Mesenchymal stem cell (in vitro differentiated cells and primary cell): Measurements from ENCODE around the gene JAKMIP1.

Experiments used
- DNase-seq: peaks from one replicate; pipeline ENCODE4 v3.0.0-alpha.2; 2013
- H2AFZ ChIP-seq: one replicate; pipeline ENCODE4 v1.6.1; 2013; ENCODE audit warnings: low read depth, mild to moderate bottlenecking, control low read depth, inconsistent platforms, low read length, moderate library complexity
- H2AK5ac ChIP-seq: 2 replicates; pipeline ENCODE4 v1.6.1; 2013; ENCODE audit warnings: low read length, moderate library complexity, mild to moderate bottlenecking, inconsistent platforms; ENCODE audit not compliant: severe bottlenecking
- H2BK120ac ChIP-seq: one replicate; pipeline ENCODE4 v1.6.1; 2013; ENCODE audit warnings: low read depth, mild to moderate bottlenecking, inconsistent platforms, low read length, moderate library complexity
- H2BK12ac ChIP-seq, 2 experiments: one replicate each; pipeline ENCODE4 v1.6.1; 2013; ENCODE audit warnings: inconsistent platforms in 2 of 2, low read length in 2 of 2, mild to moderate bottlenecking in 2 of 2, moderate library complexity in 2 of 2, control low read depth in 1 of 2
- H2BK15ac ChIP-seq: one replicate; pipeline ENCODE4 v1.6.1; 2013; ENCODE audit warnings: mild to moderate bottlenecking, low read depth, inconsistent platforms; ENCODE audit not compliant: poor library complexity, severe bottlenecking
- H2BK5ac ChIP-seq: 2 replicates; pipeline ENCODE4 v1.6.1; 2013; ENCODE audit warnings: low read depth, mild to moderate bottlenecking, low read length, control low read depth, inconsistent platforms; ENCODE audit not compliant: poor library complexity, severe bottlenecking
- H3K14ac ChIP-seq, 2 experiments: one replicate each; pipeline ENCODE4 v1.6.1; 2013; ENCODE audit warnings: inconsistent platforms in 2 of 2, low read length in 2 of 2, control low read depth in 1 of 2, mild to moderate bottlenecking in 1 of 2, moderate library complexity in 1 of 2
- H3K18ac ChIP-seq, 2 experiments: one replicate each; pipeline ENCODE4 v1.6.1; 2013; ENCODE audit warnings: inconsistent platforms in 2 of 2, low read length in 2 of 2, control low read depth in 1 of 2, low read depth in 1 of 2, mild to moderate bottlenecking in 1 of 2
- H3K23ac ChIP-seq, 2 experiments: one replicate each; pipeline ENCODE4 v1.6.1; 2013; ENCODE audit warnings: inconsistent platforms in 2 of 2, low read length in 2 of 2, mild to moderate bottlenecking in 2 of 2, moderate library complexity in 2 of 2, control low read depth in 1 of 2
- H3K27ac ChIP-seq: 2 replicates; pipeline ENCODE4 v1.5.1; 2013; ENCODE audit warnings: mild to moderate bottlenecking, moderate library complexity, low read length, control low read depth, inconsistent platforms; ENCODE audit not compliant: poor library complexity, severe bottlenecking
- H3K27me3 ChIP-seq, 2 experiments: 2 replicates each; pipeline versions ENCODE4 v1.6.1 to v1.7.0; 2013; ENCODE audit warnings: low read length in 2 of 2, mild to moderate bottlenecking in 2 of 2, moderate library complexity in 2 of 2, control low read depth in 1 of 2, inconsistent platforms in 1 of 2; ENCODE audit not compliant: control insufficient read depth in 1 of 2, insufficient read depth in 1 of 2
- H3K36me3 ChIP-seq, 2 experiments: 2 replicates each; pipeline versions ENCODE4 v1.6.1 to v1.7.0; 2013; ENCODE audit warnings: low read length in 2 of 2, control low read depth in 1 of 2, inconsistent platforms in 1 of 2, low read depth in 1 of 2, mild to moderate bottlenecking in 1 of 2; ENCODE audit not compliant: insufficient read depth in 2 of 2, control insufficient read depth in 1 of 2
- H3K4ac ChIP-seq, 2 experiments: one replicate each; pipeline ENCODE4 v1.6.1; 2013; ENCODE audit warnings: inconsistent platforms in 2 of 2, low read length in 2 of 2, mild to moderate bottlenecking in 2 of 2, moderate library complexity in 2 of 2, control low read depth in 1 of 2, low read depth in 1 of 2
- H3K4me1 ChIP-seq: 2 replicates; pipeline ENCODE4 v1.6.1; 2013; ENCODE audit warnings: low read depth, low read length, control low read depth; ENCODE audit not compliant: control insufficient read depth, insufficient read depth
- H3K4me2 ChIP-seq: 2 replicates; pipeline ENCODE4 v1.6.1; 2013; ENCODE audit warnings: low read length, mild to moderate bottlenecking, inconsistent platforms; ENCODE audit not compliant: poor library complexity, severe bottlenecking
- H3K4me3 ChIP-seq, 2 experiments: 2 replicates each; pipeline versions ENCODE4 v1.5.1 to v1.7.0; 2013; ENCODE audit warnings: low read length in 2 of 2, mild to moderate bottlenecking in 2 of 2, control low read depth in 1 of 2, low read depth in 1 of 2; ENCODE audit not compliant: insufficient read depth in 1 of 2
- H3K79me1 ChIP-seq: replicated peaks from 2 replicates; pipeline ENCODE4 v1.6.1; 2013; ENCODE audit warnings: mild to moderate bottlenecking, control low read depth, low read length, inconsistent platforms; ENCODE audit not compliant: poor library complexity, severe bottlenecking
- H3K9ac ChIP-seq: 2 replicates; pipeline ENCODE4 v1.7.0; 2013; ENCODE audit warnings: mild to moderate bottlenecking, low read length, moderate library complexity
- H3K9me3 ChIP-seq: 2 replicates; pipeline ENCODE4 v1.7.0; 2013; ENCODE audit warnings: mild to moderate bottlenecking, low read length; ENCODE audit not compliant: control insufficient read depth
- H4K8ac ChIP-seq: one replicate; pipeline ENCODE4 v1.6.1; 2013; ENCODE audit warnings: inconsistent platforms, mild to moderate bottlenecking, low read length, moderate library complexity
- H4K91ac ChIP-seq: one replicate; pipeline ENCODE4 v1.6.1; 2013; ENCODE audit warnings: mild to moderate bottlenecking, low read length, inconsistent platforms
- WGBS: methylation state at CpG from one replicate; pipeline ENCODE4 v1.1.7; 2013; ENCODE audit warnings: mixed read lengths; 5-methylcytosine and 5-hydroxymethylcytosine counted together

The JAKMIP1 gene

DNA sequence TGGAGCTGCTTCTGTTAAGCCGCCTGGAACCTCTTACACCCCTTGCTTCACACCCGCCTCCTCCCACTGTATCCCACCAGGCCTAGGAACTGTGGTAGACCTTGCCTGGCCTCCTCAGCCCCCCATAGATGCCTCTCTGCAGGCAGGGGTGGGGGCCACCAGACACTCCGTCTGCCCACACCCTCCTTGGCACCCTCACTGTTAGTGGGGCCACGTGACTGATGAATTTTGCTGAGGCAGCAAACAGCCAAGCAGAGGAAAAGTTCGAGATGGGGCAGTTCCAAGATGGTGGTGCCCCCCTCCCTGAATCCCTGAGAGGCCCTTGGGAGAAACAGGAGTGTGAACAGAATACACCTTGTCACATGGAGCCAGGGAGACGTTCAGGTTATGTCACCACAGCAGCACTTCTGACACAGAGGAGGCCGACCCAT, 141.0 kb downstream of the JAKMIP1 start:
- Histone ChIP-seq H2AFZ (no peak overlapping the region), H4K8ac (no peak overlapping the region), H3K27me3 (no peaks in the 10 kb centered on the region), H3K18ac (no peak overlapping the region), H3K4me2 (no peak overlapping the region), H2BK5ac (no peak overlapping the region), H3K4ac (no peak overlapping the region), H2AK5ac (no peak overlapping the region), H3K14ac (no peak overlapping the region), H3K36me3 (no peaks in the 10 kb centered on the region), H2BK15ac (no peak overlapping the region), H2BK120ac (no peak overlapping the region), H3K27ac (no peak overlapping the region), H3K23ac (no peak overlapping the region), H4K91ac (no peak overlapping the region), H3K79me1 (no peaks in the 10 kb centered on the region), H2BK12ac (no peak overlapping the region), H3K4me1 (no peaks in the 10 kb centered on the region), H3K9me3 (peaks cover 37% of the 10 kb centered on the region), H3K4me3 (no peak overlapping the region), H3K9ac (no peak overlapping the region)
- DNase-seq = no peak
- WGBS = 75% methylated on average over 7 of the region's 7 CpGs

DNA sequence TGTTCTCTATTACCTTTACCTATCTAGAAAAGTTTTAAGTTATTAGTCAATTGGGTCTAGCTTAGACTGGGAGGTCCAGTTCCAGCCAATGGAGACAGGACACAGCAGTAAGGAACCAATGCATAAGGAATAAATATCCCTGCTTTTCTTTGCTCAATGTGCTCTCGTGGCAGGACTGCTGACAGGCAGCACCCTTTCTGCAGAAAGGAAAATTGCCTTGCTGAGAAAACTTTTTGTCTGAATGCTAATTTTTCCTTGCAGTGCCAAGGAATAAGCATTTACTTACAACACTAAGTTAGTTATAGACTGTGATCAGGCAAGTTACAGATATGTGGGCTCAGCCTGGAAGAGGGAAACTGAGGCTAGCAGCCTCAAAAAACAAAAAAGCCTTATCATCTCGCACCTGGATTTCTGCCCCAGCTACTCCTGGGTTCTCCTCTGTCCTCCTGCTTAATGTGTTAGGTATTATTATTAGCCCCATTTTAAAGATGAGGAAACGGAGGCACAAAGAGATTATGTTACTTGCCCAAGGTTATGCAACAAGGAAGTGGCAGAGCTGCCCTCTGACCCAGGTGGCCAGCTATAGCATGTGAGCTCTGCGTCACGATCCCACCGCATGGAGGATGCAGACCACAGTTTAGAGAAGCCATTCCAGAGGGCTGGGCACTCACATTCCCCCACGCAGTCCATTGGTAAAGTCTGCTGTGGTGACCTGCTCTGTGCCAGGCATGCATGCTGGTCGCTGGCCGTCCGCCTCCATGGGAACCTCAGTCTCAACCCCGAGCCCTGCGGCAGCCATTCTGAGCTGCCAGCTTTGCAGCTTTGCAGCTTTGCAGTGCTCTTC, 141.6 kb downstream of the JAKMIP1 start:
- Histone ChIP-seq H2BK120ac (no peak overlapping the region), H3K27ac (no peak overlapping the region), H3K4ac (no peak overlapping the region), H2BK5ac (no peak overlapping the region), H3K4me1 (no peaks in the 10 kb centered on the region), H3K18ac (no peak overlapping the region), H4K91ac (no peak overlapping the region), H3K79me1 (no peaks in the 10 kb centered on the region), H3K9ac (no peak overlapping the region), H3K27me3 (no peaks in the 10 kb centered on the region), H3K36me3 (no peaks in the 10 kb centered on the region), H3K23ac (no peak overlapping the region), H3K14ac (no peak overlapping the region), H3K9me3 (peaks cover 37% of the 10 kb centered on the region), H3K4me3 (no peak overlapping the region), H3K4me2 (no peak overlapping the region), H2BK15ac (no peak overlapping the region), H2AK5ac (no peak overlapping the region), H2AFZ (no peak overlapping the region), H2BK12ac (no peak overlapping the region), H4K8ac (no peak overlapping the region)
- DNase-seq = no peak
- 91% methylated on average over 11 of the region's 12 CpGs for WGBS

DNA sequence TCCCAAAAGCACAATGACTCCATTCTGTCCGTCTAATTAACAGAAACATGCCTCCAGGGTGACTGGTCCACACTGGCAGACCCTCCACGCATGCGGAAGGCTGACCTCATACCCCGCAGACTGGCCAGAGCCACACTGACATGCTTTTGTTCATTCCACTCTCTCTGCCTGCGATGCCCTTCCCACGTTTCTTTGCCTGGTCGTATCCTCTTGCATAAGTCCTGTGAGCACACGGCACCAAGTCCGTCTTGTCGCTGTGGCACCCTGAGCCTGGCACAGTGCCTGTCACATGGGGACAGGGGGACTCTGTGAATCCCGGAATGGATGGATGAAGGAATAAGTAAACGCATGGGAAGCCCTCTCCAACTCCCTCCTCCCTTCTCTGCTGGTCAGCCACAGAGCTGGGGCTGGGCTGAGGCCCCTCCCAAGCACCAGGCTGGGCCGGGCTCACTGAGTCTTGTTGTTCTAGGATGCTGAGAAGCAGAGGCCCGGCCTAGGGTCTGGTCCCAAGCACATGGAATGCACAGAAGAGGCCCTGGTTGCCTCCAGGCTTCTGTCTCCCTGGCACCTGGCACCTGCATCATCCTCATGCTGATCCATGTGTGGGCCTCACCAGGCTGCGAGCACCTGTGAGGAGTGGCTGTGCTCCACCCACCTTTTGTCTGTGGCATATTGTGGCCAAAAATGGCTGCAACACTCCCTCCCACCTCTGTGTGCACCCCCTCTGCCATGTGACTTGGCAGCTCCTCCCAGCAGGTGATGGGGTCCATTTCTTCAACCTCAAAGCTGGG, 143.2 kb downstream of the JAKMIP1 start:
- H2BK120ac ChIP-seq = no peak overlapping the region
- H3K79me1 ChIP-seq = no peaks in the 10 kb centered on the region
- no peak overlapping the region for H2AK5ac ChIP-seq
- H4K91ac ChIP-seq = no peak overlapping the region
- H3K9ac ChIP-seq = no peak overlapping the region
- H3K9me3 ChIP-seq = peaks cover 39% of the 10 kb centered on the region
- H3K23ac ChIP-seq = no peak overlapping the region
- H3K27ac ChIP-seq = no peak overlapping the region
- H3K4me2 ChIP-seq = no peak overlapping the region
- H3K36me3 ChIP-seq = no peaks in the 10 kb centered on the region
- H3K4me1 ChIP-seq = no peaks in the 10 kb centered on the region
- no peak overlapping the region for H3K4me3 ChIP-seq
- no peak overlapping the region for H4K8ac ChIP-seq
- DNase-seq = no peak
- no peaks in the 10 kb centered on the region for H3K27me3 ChIP-seq
- H2BK15ac ChIP-seq = no peak overlapping the region
- no peak overlapping the region for H2BK12ac ChIP-seq
- no peak overlapping the region for H3K18ac ChIP-seq
- no peak overlapping the region for H3K14ac ChIP-seq
- 73% methylated on average over 13 of the region's 15 CpGs for WGBS
- no peak overlapping the region for H3K4ac ChIP-seq
- no peak overlapping the region for H2BK5ac ChIP-seq
- H2AFZ ChIP-seq = no peak overlapping the region

DNA sequence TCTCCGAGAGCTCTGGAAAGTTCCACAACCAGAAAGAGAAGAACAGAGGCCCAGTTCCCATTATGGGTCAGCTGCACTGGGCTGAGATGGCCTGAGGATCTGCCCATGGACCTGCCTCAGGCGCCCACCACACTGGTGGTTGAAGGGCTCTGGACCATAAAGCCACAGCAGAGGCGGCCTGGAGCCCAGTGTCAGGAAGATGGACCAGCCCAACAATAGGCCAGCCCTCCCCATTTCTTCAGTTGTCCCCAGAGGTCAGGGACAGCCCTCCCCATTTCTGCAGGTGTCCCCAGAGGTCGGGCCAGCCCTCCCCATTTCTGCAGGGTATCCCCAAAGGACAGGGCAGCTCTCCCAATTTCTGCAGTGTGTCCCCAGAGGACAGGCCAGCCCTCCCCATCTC, 144.9 kb downstream of the JAKMIP1 start:
- no peak overlapping the region for H3K9ac ChIP-seq
- H2BK120ac ChIP-seq = no peak overlapping the region
- no peak overlapping the region for H2AK5ac ChIP-seq
- H2AFZ ChIP-seq = no peak overlapping the region
- no peaks in the 10 kb centered on the region for H3K36me3 ChIP-seq
- H3K27ac ChIP-seq = no peak overlapping the region
- no peak overlapping the region for H3K4me2 ChIP-seq
- no peak overlapping the region for H3K18ac ChIP-seq
- 66% methylated on average over 4 of the region's 4 CpGs for WGBS
- H2BK12ac ChIP-seq = no peak overlapping the region
- H2BK15ac ChIP-seq = no peak overlapping the region
- no peaks in the 10 kb centered on the region for H3K79me1 ChIP-seq
- DNase-seq = no peak
- no peak overlapping the region for H3K23ac ChIP-seq
- H3K14ac ChIP-seq = no peak overlapping the region
- no peak overlapping the region for H2BK5ac ChIP-seq
- H4K8ac ChIP-seq = no peak overlapping the region
- H3K4me1 ChIP-seq = no peaks in the 10 kb centered on the region
- H4K91ac ChIP-seq = no peak overlapping the region
- peaks cover 34% of the 10 kb centered on the region for H3K9me3 ChIP-seq
- no peak overlapping the region for H3K4ac ChIP-seq
- H3K4me3 ChIP-seq = no peak overlapping the region
- peaks cover 0 to 3% of the 10 kb centered on the region in 2 experiments for H3K27me3 ChIP-seq
